DMS53 (cell line): Measurements from ENCODE around the gene COL18A1.
A peak's percentile ranks its signal among the peaks of the same experiment; 100 is the strongest.
"Not testable (repeated sequence)": the region's sequence is repeated elsewhere in the genome, so short reads cannot be mapped to it uniquely, and the experiment has no call there.

Experiments
- DNase-seq: peaks from one replicate; lab custom pipeline; 2025; lab: John Stamatoyannopoulos, UW

Gene COL18A1

GRCh38 chr21:45404730-45405270 is at the start of gene COL18A1:
Gene COL18A1 (plus strand): TSS chr21:45405165. CDS start chr21:45405231, 66 bp downstream.
- DNase-seq: peak; percentile 56

GRCh38 chr21:45355573-45355972 is 49.4 kb upstream of the COL18A1 start:
- DNase-seq: no peak

DNA sequence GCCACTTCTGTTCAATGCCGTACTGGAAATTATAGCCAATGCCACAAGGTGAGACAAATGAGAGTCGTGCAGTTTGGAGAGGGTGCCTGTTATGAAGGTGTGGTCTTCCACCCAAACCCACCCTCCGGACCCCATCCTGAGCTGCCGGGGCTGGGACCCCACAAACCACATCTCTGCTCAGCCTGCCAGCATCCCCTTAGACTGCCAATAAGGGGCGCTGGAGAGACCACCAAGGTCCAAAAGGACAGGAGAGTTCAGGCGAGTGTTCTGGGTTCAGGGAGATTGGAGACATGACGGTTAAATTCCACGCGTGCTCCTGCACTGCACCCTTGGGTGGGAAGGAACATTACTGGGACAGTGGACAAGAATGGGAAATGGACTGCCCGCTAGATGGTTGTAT is 48.7 kb upstream of the COL18A1 start:
- no peak for DNase-seq

DNA sequence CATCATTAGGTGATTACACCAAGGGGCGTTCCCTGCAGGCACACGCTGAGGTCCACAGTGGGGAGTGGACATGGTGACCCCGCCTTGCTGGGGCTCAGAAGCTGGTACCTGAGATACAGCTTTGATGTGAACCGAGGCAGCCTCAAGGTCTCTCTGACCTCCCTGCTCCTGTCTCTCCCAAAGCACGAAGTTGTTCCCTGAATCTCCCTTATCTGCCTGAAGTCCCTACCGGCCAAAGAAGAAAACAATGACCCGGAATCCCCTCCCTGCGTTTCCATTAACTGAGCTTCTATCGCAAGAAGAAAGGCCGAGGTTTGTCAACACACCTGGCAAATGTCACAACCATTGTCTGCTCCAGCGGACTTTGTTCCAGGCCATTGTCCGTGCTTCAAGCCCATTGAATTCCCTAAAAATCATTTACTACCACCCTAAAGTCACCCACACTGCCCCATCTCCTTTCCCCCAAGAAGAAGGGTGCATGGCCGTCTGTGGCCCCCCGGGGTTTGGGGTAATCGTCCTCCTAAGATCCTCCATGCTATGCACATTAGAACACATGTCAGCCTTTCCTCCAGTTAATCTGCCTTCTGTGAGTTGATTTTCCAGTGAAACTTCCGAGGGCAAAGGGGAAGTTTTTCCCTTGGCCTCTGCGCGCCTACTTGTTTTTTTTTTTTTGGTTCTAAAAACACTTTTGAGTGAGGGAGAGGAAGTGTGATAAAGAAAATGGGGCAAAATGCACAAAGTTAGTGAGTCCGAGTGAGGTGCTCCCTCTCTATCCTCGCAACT is 48.1 kb upstream of the COL18A1 start:
- no peak for DNase-seq

DNA sequence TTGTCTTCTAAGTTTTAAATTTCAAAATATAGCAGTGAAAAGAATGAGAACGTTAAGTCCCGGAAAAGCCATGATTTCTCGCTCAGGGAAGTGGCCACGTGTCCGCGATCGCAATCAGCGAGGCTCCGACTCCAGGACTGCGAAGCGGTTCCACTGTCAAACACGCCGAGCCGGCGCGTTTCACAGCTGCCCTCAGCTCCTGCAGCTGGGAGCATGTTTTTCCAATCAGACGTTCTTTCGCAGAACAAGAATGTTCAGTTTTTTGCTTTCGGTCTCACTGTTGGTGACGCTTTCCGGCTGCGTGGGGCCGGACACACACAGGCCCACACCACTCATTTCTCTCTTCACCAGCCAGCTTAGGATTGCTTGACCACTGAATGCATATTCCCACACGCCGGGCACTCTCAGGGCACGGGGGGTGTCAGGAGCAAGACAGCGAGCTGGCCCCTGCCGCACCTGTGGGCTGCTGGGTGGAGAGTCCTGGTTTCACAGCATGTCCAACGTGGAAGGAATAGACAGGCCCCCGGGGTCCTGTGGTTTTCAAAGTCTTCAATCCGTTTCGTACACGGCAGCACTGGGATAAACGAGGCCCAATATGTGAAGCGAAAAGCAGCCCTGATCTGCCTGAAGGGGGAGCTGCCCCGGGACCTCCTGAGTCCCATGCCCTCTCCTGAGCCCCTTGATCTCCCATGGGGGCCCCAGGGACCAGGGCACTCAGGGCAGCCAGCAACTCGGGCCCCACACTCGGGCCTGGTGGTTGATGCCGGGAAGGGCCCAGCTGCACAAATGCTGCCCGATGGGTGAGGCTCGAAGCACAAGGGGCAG is 47.3 kb upstream of the COL18A1 start:
- DNase-seq: no peak

GRCh38 chr21:45358261-45358670 is 46.7 kb upstream of the COL18A1 start:
- DNase-seq: no peak

GRCh38 chr21:45358711-45359310 is 46.2 kb upstream of the COL18A1 start:
- DNase-seq: no peak

DNA sequence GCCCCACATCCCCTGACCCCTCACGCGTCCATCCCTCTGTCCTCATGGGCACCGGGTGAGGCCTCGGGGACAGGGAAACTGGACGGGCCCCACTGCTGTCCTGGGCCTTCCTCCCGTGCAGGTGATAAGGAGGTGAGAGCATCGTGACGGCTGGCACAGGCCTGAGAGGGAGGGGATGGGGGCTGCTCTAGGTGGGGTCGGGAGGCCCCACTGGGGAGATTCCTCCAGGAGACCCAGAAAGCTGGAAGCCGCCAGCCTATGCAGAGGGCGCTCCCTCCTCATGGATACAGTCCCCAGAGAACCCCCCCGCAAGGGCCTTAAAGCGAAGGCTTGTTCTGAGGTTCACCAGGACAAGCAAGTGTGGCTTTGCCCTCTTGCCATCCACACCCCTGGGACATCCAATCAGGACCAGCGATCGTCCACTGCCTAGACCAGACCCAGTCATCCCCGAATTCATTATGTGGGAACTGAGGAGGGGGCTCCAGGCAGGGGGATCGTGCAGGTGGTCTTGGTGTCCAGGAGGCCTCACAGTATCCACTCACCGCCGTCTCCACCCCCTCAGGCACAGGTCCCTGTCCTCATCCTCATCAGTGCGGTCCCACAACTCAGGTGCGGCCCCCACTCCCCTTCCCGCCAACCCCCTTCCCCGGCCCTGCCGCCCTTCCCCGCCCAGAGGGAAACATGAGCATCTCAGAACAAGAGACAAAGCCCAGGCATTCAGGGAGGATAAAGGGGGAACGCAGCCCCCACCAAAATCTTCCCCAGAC is 45.3 kb upstream of the COL18A1 start:
- no peak for DNase-seq

DNA sequence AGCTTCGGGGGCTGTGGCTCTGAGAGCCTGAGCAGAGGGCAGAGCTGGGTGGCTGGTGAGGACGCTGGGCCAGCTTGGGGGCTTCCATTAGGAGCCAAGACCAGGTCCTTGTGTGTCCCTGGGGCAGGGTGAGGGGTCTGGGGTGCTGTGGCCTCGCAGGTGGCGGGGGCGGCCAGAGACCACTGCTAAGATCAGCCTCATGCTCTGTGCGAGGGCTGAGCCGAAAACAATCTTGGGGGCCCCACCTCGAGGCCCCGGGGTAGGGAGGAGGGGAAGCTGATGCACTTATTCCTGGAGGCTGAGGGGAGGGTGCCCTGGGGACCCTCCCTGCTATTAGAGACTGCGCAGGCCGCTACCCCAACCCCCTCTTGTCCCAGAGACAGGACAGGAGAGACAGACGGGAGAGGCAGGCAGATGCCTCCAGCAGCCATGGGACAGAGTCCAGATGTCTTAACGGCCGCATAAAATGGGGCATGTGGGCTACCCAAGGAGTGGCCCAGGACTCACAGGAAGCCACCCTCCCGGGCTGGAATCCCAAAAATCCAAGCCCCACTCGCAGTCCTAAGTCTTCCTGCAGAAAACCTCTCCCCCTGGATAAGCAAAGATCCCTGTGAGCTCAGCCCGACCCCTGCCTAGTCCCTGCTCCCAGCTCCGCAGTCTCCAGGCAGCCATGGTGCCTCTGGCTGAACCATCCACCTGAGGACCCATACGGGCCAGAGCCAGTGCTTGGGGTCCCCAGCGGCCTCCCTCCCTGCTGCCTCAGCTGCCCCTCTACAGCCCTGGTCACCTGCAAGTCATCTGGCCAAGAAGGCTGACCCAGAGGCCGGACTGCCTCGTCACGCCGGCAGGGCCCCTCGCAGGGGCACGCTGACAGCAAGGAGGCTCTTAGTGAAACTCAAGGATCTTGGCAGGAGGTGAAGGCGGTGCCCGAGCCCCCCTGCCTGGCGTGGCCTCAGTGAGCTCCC is 43.6 kb upstream of the COL18A1 start:
- DNase-seq: no peak

DNA sequence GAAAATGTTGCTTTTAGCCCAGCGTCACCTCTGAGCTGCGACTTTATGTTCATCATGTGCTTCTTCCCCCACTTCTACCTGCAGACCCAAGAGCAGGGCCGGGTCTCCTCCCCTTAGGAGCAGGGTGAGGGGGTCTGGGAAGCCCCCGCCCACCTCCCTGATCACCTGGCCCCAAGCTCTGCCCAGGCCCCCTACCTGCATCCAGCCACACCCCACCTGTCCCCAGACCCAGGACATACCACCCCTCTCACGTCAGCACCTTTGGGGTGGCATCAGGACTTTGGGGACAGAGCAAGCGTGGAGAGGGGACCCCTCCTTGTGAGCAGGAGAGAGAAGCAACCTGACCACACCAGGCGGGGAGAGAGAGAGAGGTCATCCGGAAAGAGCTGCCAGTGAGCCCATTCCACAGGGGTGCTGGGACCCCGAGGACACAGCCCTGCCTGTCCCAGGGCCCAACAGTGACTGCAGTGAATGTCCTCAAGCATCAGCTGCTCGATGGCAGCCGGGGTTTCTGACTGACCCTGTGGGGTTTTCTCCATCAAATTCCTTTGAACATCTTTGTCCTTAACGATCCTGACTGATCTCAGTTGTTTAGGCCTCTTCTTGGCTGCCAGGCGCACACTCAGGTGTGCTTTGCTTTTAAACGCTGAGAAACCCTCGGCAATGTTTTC is 42.8 kb upstream of the COL18A1 start:
- DNase-seq: no peak

GRCh38 chr21:45362748-45363145 is 42.2 kb upstream of the COL18A1 start:
- DNase-seq: no peak

DNA sequence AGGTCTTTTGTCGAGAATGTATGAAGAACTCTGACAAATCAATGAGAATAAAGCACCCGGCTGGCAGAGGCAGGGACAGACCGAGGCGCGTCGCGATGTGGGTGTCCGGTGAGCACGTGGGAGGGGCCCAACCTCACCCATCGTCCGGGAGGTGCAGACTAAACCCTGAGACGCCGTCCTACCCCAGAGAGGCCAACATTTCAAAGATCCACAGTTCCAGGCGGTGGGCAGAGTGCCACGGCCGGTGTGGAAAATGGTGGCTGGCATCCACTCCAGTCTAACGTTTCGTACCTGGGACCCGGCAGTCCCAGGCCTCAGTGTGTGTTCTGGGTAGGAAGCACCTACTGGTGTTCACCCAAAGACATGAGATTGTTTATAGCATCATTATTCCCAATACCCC is 41.7 kb upstream of the COL18A1 start:
- not testable (repeated sequence) for DNase-seq

GRCh38 chr21:45363921-45364467 is 41.0 kb upstream of the COL18A1 start:
- peak; percentile 37 for DNase-seq

DNA sequence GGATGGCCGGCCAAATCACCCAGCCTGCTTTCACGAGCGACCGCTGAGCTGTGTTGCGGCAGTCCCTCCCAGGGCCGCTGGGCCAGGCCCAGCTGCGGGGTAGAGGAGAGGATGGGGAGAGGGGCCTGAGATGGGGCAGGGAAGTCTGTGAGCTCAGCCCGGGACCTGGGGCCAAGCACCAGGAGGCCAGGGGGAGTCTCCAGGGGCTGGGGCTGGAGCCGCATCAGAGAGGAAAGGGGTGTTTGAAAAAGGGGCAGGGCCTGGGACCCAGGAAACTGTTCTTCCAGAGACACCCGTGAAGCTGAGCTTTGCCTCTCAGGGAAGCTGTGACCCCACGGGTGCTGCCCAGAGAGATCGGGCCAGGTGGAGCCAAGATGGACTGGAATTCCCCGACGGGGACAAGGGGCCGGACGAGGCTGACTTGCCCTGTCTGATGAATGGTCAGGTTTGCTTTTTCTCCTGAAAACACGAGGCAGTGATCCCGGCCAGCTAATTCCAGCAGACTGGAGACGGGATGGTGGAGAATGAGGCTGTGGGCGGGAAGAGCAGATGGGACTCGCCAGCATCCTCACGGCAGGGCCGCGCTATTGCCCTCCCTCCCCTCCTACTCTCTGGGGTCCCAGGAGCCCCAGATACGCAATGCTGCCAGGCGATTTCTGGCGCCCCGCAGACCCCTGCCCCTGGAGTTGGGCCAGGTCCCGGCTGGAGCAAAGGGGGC is 40.3 kb upstream of the COL18A1 start:
- DNase-seq: no peak

- DNase-seq: no peak
Measured at GRCh38 chr21:45365186-45365607, 39.8 kb upstream of the COL18A1 start.

GRCh38 chr21:45365608-45366241 is 39.2 kb upstream of the COL18A1 start:
- no peak for DNase-seq

DNA sequence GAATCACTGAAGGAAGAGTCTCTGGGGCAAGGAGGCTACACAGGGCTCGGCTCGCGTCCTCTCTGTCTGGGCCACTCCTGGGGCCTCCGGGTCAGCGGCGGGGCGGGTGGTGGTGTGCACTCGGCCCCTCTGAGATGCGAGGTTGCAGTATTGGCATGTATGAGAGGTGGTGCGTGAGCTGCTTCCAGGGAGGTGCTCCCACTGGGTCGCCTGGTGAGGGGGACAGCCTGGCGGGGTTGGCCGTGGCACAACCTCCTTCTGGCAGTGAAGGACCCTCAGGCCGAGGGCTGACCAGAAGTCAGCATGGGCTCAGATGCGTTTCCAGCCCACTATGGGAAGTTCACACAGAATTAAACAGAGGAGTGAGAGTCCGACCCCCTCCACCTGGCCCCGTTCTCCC is 38.5 kb upstream of the COL18A1 start:
- no peak for DNase-seq

- DNase-seq: no peak
Measured at GRCh38 chr21:45366931-45367401, 38.0 kb upstream of the COL18A1 start.
